GM19438 (cell line): ENCODE data around the gene LSP1.

Experiments
- ATAC-seq: cut with Tn5 transposase; IDR thresholded peaks from one replicate; pipeline ENCODE4 v1.9.1; 2021; ENCODE audit warnings: low read depth; ENCODE audit not compliant: unreplicated experiment

LSP1 gene

DNA sequence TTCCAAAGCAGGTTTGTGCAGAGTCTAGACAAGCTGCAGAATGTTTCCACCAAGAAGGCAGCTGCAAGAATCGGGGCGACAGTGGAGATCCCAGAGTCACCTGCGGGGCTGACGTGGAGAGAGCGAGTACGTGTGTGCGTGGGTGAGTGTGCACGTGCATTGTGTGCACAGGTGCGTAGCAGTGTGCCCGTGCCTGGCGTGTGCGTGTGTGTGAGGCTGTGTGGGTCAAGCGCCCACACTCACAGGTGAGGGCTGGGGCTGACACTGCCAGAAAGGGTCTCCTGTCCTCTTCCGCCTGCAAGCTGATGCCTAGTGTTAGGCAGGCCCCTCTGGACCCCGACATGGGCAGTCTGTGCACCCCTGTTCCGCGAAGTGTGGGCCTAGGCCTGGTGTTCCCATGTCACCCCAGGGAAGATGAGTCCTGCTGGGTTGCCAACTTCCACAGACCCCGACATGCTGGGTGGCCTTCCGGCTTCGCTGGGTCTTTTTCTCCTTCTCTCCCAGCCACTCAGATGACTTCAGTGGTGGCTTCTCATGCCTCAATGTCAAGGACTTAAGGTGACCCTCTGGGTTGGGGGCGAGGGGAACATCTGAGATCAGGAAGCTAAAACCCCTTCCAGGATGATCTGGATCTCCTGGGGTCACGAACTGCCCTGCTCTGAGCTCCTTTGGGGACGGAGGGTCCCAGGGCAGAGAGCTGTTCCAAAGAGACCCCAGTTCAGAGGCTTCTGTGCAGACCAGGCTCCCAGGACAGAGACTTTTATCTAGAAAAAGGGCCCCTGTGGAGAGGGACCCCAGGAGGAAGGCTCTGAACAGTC, 28.5 kb upstream of the LSP1 start:
- ATAC-seq: no peak

DNA sequence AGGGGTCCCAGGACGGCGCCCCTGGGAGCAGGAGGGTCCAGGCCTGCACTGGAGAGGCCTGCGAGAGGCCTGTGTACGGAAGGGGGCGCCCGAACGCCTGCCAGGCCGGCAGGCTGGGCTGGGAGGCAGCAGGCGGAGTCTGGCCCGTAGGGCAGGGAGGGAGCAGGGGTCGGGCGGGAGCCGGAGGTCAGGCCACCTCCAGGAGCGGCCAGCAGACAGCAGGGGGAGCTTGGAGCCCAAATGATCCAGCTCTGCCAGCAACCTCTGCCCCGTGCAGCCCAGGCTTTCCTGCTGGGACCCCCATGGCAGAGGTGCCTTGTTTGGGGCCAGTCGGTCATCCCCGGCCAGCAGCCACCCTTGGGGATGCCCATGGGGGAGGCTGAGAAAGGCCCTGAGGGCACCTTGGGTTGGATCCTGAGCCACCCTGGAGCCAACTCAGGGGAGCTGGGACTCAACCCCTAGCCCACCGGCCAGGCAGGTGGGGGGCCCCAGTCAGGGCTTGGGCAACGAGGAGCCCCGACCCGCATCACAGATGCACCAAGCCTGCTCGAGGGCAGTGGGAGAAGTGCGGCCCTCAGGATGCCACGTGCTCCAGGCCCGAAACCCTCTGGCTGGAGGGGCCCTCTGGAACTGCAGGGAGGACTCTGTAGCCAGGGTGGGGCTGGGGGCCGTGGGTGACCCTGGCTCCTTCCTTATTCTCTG, 27.7 kb upstream of the LSP1 start:
- ATAC-seq: no peak

GRCh38 chr11:1825785-1826451, 27.0 kb upstream of the LSP1 start:
- no peak for ATAC-seq

DNA sequence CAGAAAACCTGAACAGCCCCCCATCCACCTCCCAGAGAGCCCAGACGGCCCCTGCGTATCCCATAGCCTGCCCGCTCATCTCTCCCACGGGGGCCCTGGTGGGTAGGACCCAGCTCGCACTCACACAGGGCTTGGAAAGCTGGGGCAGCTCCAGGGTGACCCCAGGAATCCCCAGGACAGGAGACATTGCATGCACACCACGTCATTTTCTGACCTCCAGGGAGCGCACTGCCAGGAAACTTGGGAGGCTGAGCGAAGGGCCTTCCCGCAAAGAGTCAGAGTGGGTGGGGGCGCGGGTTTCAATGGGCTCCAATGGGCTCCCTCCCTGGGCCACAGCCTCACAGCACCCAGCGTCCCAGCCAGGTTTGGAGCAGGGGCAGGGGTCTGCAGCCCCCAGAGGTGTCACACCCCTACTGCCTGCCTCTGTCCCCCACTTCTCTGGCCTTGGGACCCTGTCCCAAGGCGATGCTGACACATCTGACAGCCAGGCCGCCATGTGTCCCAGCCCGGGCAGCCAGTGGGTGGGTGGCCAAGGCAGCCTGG, 26.3 kb upstream of the LSP1 start:
- ATAC-seq: no peak

DNA sequence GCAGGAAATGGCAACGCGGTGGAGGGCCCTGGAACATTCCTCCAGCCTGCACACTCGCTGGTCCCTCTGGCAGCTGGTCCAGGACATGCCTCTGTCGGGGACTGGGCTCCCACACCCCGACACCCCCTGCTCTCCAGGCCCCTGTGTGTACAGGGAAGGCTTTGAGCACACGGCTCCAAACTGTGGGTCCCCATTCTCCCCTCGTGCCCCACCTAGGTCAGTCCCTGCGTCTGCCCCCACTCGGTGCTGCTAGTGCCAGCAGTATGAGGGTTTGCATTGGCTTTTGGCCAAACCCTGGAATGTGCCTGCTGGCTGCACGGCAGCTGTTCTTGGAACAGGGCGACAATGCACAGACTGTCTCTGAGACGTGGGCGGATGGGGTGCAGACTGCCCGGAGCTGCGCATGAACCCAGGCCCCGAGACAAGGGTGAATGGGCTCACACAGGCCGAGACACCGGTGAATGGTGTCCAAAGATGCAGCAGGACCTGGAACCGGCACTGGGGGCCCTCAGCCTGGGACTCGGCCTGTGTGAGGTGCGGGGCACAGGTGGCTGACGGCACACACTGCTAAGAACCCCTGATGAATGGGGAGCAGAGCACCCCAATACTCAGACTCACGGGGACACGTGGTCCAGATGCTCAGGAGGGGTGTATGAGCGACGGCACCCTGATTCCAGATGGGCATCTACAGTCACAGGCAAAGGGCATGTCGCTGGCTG, 25.6 kb upstream of the LSP1 start:
- no peak for ATAC-seq

DNA sequence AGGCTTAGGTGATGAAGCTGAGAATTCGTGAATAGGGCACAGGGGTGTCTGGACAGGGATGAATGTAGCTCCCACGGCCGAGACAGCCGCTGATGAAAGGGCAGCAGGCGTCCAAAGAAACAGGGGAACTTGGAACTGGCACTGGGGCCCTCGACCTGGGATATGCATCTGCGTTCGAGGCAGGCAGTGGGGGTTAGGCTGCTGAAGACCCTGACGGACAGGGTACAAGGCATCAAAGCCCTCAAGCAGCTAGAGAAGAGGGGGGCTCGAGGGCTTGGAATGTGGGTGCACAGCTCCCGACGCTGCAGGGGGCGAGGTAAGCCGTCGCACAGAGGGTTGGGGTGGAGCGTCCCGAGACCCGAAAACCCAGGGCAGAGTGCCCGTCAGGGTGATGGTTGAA, 25.0 kb upstream of the LSP1 start:
- ATAC-seq: no peak

DNA sequence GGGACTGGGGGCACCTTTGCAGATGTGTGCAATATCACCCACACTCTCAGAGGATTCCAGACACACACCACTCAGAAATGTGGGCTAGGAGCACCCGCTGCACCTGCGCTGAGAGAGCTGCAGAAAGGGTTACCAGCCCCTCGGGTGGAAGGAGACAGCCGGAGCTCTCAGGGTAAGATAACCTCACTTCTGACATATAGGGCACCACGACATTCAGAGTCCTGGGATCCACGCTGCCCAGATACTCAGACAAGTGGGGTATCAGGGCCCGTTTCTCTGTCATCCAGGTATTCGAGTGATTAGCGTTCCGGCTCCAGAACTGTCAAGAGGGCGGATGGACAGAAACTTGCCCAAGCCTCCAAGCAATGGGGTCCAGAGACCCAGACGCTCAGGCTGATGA, 24.3 kb upstream of the LSP1 start:
- ATAC-seq: no peak

- ATAC-seq: no peak
These were observed 23.7 kb upstream of the LSP1 start for GRCh38 chr11:1829039-1829820.

DNA sequence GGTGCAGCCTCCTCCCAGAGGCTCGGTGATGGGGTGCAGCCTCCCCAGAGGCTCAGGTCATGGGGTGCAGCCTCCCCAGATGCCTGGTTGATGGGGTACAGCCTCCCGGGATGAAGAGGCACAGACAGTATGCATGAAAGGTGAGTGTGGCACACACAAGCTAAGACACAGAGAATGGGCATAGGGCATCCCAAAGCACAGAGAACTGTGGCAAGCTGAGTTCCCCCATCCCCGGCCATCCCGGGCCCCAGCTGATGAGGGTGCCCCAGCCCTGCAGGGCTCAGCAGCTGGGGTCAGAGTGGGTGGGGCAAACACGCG, 22.9 kb upstream of the LSP1 start:
- ATAC-seq: no peak

DNA sequence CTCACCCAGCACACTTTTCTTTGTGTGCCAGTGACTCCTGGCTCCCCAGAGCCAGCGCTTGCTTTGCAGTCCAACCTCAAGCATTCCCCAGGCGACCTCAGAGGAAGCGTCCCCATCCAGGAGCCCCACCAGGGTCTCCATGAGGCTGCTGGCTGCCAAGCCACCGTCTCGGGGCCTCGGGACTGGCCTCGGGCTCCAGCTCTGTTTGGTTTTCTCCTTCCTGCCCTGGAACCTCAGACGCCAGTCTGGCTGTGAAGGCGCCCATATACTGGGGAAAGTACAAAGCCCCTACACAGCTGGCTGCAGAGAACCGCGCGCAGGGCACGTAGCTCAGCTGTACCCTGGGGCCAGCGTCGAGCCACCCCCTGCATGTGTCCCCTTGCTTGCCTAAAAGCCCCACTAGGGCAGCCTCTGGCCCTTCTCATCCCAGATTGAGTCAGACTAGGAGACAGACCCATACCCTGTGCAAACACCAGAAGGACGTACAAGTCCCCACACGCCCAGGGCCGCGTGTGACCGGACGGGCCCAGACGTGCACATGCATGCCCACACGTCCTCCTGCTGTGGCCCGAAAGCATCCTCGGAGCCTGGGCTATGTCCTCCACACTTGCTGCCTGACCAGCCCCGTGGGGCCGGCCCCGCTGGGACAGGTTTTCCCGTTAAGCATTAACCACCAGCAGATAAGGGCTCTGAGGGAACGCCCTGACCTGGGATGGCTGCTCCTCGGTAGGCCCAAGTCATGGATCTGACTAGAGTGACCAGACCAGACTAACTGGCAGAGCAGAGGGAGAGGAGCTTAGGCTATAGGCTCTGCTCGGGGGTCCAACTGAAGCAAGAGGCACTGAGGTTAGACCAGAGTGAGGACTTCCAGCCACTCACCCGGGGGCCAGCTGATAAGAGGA, 22.3 kb upstream of the LSP1 start:
- no peak for ATAC-seq

- ATAC-seq: no peak
These were observed 21.3 kb upstream of the LSP1 start for GRCh38 chr11:1831338-1832210.

DNA sequence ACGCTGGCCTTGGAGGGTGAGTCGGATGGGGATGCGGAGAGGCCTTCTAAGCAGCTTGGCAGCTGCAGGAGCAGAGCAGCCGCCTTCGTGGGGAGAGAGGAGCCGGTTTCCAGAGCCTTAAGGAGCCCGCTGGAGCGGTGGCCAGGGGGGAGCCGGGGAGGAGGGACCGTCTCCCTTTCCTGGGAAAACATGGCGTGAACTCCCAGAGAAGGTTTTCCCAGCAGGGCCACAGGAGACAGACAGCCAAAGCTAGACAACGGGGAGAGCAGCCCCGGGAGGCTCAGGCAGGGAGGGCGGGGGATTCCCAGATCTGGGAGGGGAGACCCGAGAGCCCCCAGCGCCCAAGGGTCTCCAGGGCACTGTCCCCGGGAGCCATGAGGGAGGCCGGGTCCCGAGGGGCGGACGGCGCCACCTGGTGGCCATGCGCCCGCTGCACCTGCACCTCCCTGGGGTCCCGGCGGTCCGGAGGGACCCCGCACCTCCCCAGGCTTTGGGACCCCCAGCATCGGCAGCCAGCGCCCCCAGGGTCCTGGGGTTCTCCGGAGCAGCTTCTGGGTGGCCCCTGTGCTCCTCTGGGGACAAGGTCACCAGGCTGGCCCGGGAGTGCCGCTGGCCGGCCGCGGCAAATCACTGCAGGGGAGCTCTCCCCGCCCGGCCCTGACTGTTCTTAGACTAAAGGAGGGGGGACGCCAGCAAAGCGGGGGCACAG, 20.5 kb upstream of the LSP1 start:
- no peak for ATAC-seq

- ATAC-seq: no peak
These were observed 20.0 kb upstream of the LSP1 start for GRCh38 chr11:1832920-1833295.

DNA sequence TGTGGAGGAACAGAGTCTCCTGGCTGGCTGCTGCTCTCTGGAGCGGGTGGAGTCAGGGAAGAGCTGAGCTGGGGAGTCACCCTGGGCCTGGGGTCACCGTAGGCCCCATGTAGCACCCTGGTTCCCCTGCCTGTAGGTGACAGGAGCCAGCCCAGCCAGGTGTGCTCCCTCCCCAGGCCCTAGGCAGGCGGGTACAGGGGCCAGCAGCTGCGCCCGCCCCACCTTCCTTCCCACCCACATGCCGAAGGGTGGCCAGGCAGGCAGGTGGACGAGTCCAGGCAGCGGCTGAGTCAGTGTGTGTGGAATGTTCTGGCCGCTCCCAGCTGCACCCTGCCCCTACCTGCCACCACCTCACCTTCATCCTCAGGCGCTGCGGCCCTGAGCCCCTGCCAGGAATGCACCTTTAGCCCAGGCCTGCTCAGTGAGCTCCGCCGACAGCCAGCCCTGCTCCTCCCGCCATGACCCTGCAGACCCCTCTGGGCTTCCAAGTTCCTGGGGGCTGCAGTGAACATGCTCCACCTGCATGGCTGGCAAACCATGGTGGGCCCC, 18.7 kb upstream of the LSP1 start:
- ATAC-seq: no peak

DNA sequence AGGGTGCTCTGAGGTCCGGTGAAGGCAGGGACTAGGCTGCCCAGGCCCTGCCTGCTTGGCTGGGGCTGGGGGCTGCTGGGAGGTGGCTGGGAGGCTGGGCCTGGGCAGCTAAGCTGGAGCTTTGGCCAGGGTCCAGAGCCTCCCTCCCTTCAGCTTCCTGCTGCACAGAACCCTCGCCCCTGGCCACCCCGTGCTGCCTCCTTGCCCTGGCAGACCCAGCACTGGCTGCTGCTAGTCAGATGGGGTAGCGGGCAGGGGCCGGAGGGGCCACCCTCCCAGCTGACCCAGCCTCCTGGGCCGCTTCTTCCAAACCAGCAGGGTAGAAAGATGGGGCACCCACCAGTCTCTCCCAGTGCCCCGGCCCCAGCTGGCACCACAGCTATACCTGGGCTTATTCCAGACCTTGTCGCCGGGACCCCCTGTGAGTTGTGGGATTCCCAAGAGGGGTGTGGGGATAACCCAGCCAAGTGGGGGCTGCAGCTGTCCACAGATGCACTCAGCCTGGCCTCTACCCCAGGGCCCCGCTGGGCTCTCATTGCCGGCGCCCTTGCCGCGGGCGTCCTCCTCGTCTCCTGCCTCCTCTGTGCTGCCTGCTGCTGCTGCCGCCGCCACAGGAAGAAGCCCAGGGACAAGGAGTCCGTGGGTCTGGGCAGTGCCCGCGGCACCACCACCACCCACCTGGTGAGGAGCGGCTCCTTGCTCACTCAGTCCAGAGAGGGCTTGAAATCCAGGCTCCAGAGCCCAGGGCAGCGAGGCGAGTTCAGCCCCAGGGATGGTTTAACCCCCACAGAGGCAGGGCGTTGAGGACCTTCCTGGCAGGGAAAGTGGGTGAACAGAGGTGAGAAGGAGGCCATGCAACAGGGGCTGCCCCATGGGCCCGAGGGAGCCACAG, 17.9 kb upstream of the LSP1 start, which contains the start of gene SYT8:
Gene SYT8 (plus strand): TSS at position 212 of the 892 bp plus-strand sequence. CDS start 116 bp downstream, at position 328.
- ATAC-seq: no peak

DNA sequence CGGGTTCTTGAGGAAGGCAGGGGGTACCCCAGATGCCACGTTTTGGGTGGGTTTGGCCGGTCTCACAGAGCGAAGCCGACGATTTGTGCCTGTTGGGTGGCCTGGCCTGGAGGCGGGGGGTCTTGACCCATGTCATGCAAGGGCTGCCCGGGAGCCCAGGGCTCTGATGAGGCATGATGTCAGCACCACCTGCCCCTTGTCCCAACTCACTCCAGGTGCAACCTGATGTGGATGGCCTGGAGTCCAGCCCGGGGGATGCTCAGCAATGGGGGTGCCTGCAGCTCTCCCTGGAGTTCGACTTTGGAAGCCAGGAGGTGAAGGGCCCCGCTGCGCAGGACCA, 17.2 kb upstream of the LSP1 start:
- ATAC-seq: no peak
